Measurements from ENCODE around the gene SLC25A29. TPM values are rescaled to one million over a fixed set of nuclear protein-coding genes. Genes with fewer than 3 reads are reported as not detected.
"Not testable (repeated sequence)": the region's sequence is repeated elsewhere in the genome, so short reads cannot be mapped to it uniquely, and the experiment has no call there.

SLC25A29 gene
- total and polyA plus RNA-seq, 8 donors = 9.0 to 174 (median 28.2) TPM

- Histone ChIP-seq H3K9me3 (no peaks in the 10 kb centered on the region), H3K4me1 (peaks cover 30 to 67% (median 46%) of the 10 kb centered on the region in 4 donors), H3K27me3 (no peaks in the 10 kb centered on the region), H3K27ac (peak overlapping the region in 2 of 5 donors; percentile 76 to 81), H3K4me3 (no peak overlapping the region), H3K36me3 (peaks cover 0 to 12% (median 6%) of the 10 kb centered on the region in 4 donors)
- intact Hi-C loops (cut with DNase I; ENCODE audit: low total_unique reads) = no loop called here
- TF ChIP-seq POLR2A (IDR thresholded peaks at IDR 0.05) (no peak), POLR2AphosphoS5 (IDR thresholded peaks at IDR 0.05) (no peak), CTCF (IDR thresholded peaks at IDR 0.05) (no peak), EP300 (IDR thresholded peaks at IDR 0.05) (no peak)
- no peak for DNase-seq
- 85 to 93% (median 88%) methylated on average over 11 to 14 of the region's 14 CpGs for WGBS, 5 donors
These were observed 7.5 kb downstream of the SLC25A29 start for GRCh38 chr14:100298551-100299237.

GRCh38 chr14:100297320-100298300 lies 8.6 kb downstream of the SLC25A29 start:
- intact Hi-C loops (cut with DNase I; ENCODE audit: low total_unique reads) = no loop called here
- peaks cover 3 to 17% (median 11%) of the 10 kb centered on the region in 4 donors for H3K36me3 ChIP-seq
- TF ChIP-seq CTCF (IDR thresholded peaks at IDR 0.05) = peak in 1 of 7 experiments; percentile 7
- no peak for TF ChIP-seq EP300 (IDR thresholded peaks at IDR 0.05)
- TF ChIP-seq POLR2A (IDR thresholded peaks at IDR 0.05) = no peak
- TF ChIP-seq POLR2AphosphoS5 (IDR thresholded peaks at IDR 0.05) = peak in 2 of 3 donors; percentile 63 to 79
- no peaks in the 10 kb centered on the region for H3K9me3 ChIP-seq
- H3K4me3 ChIP-seq = peak overlapping the region; percentile 3 to 17 (median 6)
- 36 to 46% (median 39%) methylated on average over 15 to 30 of the region's 30 CpGs for WGBS, 5 donors
- H3K4me1 ChIP-seq = peaks cover 21 to 60% (median 35%) of the 10 kb centered on the region in 4 donors
- H3K27ac ChIP-seq = peak overlapping the region; percentile 53 to 81 (median 76)
- peak; percentile 76 to 86 for DNase-seq
- no peaks in the 10 kb centered on the region for H3K27me3 ChIP-seq

GRCh38 chr14:100296729-100297128 lies 9.5 kb downstream of the SLC25A29 start:
- DNase-seq; H3K9me3 ChIP-seq; intact Hi-C loops (cut with DNase I; ENCODE audit: low total_unique reads); H3K27me3 ChIP-seq: not testable (repeated sequence)
- Histone ChIP-seq H3K27ac (peak overlapping the region in 4 of 5 donors; percentile 60 to 81 (median 78)), H3K4me1 (peaks cover 16 to 52% (median 29%) of the 10 kb centered on the region in 4 donors), H3K4me3 (peak overlapping the region in 2 of 4 donors; percentile 4 to 8), H3K36me3 (peaks cover 9 to 26% (median 20%) of the 10 kb centered on the region in 4 donors)
- WGBS, 5 donors = 67 to 80% (median 73%) methylated on average over 10 to 11 of the region's 11 CpGs

GRCh38 chr14:100296106-100296651 lies 10.1 kb downstream of the SLC25A29 start:
- Histone ChIP-seq H3K4me3 (no peak overlapping the region), H3K27ac (peak overlapping the region in 3 of 5 donors; percentile 4 to 81 (median 60))
- TF ChIP-seq POLR2AphosphoS5 (IDR thresholded peaks at IDR 0.05) = no peak
- no peak for TF ChIP-seq EP300 (IDR thresholded peaks at IDR 0.05)
- TF ChIP-seq CTCF (IDR thresholded peaks at IDR 0.05) = no peak
- TF ChIP-seq POLR2A (IDR thresholded peaks at IDR 0.05) = no peak

More at GRCh38 chr14:100296106-100296651, 10.1 kb downstream of the SLC25A29 start:
- peaks cover 16 to 52% (median 29%) of the 10 kb centered on the region in 4 donors for H3K4me1 ChIP-seq
- intact Hi-C loops (cut with DNase I; ENCODE audit: low total_unique reads) = no loop called here
- peaks cover 12 to 31% (median 25%) of the 10 kb centered on the region in 4 donors for H3K36me3 ChIP-seq
- H3K27me3 ChIP-seq = no peaks in the 10 kb centered on the region
- DNase-seq = no peak
- H3K9me3 ChIP-seq = no peaks in the 10 kb centered on the region
- whole genome bisulfite sequencing, 5 donors = 79 to 89% (median 86%) methylated on average over 9 of the region's 9 CpGs

Data from stomach (tissue), 9 donors.